HG03280 (cell line): ENCODE data around the gene ADARB2.

ENCODE experiments used
- ATAC-seq: cut with Tn5 transposase; IDR thresholded peaks from one replicate; pipeline ENCODE4 v1.9.1; 2021; ENCODE audit warnings: mild to moderate bottlenecking, moderate library complexity; ENCODE audit not compliant: unreplicated experiment

The ADARB2 gene

DNA sequence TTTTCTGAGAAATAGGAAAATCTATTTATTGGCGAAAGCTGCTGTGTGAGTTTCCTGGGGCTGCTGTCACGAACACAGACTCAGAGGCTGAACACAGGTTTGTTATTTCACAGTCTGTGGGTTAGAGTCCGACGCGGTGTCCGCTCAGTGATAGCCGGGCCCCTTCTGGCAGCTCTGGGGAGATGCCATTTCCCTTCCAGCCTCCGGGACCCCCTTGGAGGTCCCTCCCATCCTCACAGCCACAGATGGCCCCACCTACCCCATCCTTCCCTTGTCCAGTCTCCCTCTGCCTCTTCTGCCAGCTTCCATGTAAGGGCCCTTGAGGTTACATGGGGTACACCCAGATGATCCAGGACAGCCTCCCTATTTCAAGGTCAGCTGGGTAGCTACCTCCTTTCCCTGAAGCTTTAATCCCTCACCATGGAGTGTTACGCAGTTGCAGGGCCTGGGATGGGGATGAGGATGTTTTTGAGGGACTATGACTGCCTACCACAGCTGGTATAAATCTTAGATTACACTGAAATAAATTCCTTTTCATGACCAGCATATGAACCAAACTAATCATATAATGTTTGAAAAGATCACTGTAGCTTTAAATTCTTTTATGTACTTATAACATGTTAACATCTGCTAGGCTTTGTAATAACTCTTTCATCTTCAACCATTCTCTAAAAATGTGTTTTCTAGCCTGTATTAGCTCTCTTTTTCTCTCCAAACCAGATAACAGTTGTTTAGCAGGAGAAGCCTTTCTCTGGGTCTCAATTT, 582.6 kb downstream of the ADARB2 start:
- ATAC-seq, result no peak

DNA sequence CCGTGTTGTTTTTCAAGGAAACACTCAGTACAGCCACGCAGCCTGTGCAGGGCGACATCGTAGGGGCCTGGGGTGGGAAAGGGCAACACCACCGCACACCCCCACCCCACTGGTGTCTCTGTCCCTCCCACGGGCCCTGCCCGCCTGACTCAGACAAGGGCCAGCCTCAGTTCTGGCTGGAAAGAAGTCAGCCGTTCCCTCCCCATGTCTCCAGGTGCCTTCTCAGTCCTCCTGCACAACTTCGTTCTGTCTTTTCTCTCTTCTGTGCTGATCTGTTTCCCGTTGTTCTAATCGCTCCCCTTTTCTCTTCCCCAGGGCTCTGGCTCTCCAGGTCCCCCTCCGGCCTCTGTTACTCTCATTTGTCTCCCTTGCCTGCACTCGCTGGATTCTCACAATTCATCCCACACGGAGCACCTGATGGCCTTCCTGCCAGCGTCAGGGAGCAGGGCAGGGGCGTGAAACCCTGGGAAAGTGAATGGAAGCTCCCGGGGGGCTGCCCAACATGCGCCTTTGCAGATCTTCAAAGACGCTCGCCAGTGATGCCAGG, 583.4 kb downstream of the ADARB2 start:
- ATAC-seq, result no peak

DNA sequence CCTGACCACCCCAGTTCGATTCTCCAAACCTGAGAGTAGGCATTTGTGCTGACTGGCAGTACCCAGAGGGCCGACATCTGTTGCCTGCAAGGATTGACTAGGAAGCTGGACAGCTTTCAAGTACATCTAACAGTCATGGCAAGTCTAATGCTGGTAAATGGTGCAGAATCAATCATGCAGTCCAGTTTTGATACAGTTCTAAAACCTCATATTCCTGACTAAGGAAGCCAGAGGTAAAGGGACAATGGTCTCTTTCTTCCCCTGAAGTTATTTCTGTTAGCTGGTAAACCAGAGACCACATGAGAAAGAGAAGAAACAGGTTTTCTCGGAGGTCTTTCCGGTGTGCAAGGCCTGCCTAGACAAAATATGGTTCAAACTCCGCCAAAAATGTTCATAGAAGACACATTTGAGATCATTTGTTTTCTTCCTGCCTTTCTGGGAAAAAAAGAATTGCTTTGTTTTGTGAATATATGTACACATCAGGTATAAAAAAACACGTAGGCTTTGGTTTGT, 584.0 kb downstream of the ADARB2 start:
- ATAC-seq, result no peak

DNA sequence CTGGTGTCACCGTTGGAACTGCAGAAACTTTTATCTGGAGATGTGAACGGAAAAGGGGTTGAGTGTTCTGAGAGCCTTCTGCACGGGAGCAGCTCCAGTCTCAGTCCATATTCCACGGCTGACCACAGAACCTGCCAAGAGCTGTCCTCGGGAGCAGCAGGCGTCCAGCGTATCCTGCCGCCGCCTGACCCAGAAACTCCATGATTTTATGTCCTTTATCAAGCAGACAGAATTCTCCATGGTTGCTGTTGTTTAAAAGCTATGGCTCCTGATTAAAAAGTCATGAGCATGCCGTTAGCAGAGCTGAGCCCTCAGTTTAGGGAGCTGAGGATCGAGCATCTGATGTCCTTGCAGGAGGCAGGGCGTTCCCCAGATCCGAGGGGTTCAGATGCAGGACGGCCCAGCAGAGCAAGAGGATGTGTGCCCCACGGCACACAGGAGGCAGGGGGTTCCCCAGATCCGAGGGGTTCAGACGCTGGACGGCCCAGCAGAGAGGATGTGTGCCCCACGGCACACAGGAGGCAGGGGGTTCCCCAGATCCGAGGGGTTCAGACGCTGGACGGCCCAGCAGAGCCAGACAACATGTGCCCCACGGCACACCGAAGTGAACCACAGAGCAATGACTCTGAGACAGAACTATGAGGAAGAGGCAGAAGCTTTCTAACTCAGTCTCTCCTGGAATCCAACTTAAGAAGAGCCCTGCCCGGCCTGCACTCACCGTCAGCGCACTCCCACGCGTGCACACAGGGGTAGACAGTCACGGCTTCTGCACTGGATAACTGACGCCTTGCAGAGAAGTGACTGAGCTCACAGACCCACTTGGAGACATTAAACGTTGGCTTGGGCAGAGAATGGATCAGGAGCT, 584.7 kb downstream of the ADARB2 start:
- ATAC-seq, result no peak

DNA sequence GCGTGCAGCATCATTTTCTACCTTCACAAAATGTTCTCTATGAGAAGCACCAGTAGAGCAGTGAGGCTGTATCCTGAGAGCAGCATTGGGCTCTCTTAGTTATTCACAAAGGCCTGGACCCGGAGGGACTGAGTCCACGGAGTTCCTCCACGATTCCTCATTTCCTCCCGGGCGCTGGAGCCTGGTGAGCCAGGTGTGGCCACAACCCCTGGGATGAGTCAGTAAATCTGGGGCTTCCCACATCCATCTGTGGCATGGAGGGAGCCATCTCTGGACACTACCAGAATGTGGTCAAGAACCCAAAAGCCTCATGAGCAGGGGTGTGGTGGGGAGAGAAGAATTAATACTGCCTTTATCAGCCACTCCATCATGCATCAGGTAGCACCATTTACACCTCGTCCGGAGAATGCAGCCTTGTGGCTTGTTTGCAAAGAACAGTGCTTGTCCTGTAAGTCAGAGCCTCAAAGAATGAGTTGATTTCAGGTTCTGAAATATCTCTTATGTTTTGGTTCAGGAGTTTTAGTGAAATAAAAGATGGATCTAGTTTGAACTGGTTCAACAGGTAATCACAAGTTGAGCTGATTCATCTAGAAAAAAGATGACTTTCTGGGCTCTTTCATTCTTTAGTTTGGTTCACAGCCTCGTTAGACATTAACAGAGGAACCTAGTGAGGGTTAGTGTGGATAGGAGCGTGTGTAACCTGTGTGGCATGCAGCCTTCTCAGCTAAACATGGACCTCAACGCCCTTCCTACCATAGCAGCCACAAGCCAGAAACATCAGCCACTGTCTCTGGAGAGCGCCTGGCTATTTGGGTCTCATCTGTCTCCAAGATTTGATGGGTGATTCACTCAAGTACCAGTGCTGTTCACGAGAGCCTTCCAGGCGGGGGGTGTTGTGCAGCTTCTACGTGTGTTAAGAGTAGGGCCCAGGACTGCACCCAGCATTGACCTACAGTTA, 586.0 kb downstream of the ADARB2 start:
- ATAC-seq, result no peak

DNA sequence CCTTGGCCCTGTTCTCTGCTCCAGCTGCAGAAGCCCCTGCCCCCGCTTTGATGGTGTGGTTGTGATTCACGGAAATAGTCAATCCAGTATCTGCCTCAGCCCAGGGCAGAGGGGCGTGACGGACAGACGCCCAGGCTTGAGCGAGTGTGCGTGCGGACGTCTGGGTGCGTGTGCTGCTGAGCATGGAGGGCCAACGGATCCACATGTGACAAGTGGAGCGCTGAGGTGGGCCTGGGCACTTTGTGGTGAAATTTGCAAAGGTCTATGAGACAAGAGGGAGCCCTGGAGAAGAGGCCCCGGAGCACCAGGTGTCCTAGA, 586.7 kb downstream of the ADARB2 start:
- no peak for ATAC-seq

DNA sequence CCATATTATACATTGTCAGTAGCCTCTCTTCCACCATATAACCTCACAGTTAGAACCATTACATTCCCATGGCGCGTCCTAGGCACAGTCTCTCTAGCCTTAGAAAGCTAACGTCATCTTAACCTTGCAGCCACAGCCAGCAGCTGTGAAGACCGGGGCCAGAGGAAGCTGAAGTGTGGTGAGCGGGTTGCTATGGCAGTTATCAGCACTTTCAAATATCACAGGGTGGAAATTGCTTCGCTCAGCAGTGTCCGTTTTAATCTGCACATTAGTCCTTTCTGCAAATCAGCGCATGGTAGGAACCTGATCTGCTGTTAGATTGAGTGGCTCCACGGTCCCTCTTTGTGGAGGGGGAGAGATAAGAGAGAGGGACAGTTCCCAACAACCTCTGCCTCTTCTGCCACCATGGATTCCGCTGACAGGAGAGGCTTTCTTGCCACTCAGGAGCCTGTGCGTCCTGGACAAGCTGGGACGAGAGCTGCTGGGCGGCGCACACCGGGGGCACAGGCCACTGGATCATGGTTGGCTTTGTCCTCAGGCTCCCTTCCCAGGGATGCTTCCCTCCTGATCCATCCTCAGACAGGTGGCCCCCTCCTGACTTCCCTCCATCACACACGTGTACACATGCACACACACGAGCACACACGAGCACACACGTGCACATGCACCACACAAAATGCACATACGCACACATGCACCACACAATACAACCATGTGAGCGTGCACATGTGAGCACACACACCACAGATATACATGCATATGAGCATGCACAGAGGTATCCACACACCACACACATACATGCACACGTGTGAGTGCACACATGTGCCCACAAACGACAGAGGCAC, 587.3 kb downstream of the ADARB2 start:
- ATAC-seq, result no peak

DNA sequence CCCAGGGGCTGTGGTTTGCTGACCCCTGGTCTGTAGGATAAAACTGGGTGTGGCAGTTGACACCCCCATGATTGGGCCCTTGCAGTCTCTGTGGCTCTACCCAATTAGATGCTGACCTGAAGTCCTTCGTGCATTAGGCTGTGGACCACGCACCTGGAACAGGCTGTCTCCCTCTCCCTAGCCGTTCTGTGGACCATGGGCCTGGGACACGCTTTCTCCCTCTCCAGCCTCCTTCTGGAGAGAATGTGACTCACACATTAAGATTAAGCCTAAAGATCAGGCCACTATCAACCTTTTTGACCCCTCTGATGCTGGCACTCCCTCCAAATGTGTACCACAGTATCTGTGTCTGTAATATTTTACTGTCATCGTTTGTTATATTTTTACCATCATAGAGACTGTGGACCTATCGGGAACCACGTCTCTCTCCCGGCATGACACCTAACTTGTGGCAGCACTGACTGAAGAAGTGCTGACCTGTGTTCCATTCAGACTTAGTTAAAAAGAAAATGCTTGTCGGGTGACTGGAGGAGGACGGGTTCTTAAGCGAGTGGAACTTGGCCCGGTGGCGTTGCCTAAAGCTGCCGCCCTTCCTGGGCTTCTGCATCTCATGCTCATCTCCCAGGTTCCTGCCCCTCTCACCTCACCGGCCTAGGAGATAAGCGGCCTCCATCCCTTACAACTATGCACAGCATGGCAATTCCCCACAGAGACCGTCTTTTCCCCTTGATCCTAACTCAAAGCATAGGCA, 588.3 kb downstream of the ADARB2 start:
- ATAC-seq, result no peak

DNA sequence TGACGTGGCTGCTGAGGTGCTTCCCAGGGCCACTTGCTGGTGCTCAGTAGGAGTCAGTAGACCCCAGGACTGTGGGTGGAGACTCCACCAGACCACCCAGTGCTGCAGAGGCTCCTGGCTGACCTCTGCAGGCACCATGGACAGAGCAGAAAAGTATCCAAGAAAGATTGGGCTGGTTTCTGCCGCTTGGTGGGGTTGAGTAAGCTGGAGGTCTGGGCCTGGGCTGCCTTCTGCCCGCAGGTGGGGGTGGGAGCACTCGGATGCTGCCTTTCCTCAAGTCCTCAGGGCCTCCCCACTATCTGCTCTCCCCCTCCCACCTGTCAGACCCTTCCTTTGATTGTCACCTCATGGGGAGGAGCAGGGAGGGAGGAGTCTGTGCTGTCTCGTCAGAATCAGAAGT, 589.5 kb downstream of the ADARB2 start:
- ATAC-seq, result no peak

DNA sequence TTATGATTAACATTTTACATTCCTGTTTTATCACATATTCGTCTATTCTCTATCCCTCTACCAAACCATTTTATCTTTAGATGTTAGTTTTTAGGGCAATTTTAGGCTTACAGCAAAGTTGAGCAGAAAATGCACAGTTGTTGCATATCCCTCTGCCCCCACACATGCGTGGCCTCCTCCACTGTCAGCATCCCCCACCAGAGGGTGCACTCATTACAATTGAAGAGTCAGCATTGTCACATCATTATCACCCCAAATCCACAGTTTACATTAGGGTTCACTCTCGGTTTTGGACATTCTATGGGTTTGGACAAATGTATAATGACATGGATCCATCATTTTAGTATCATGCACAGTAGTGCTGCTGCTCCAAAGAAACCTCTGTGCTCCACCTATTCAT, 594.7 kb downstream of the ADARB2 start:
- no peak for ATAC-seq

DNA sequence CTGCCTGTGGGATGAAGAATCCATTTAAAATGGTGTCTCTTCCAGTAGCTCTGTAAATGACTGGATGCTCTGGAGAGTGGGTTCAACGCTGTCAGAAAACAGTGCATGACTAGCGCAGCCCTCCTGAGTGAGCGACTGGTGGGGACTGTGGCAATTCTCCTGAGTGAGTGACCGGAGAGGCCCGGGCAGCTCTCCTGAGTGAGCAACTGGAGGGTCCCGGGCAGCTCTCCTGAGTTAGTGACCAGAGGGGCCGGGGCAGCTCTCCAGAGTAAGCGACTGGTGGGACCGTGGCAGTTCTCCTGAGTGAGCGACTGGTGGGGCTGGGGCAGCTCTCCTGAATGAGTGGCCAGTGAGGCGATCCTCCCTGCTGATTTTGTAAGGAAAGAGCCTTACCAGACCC, 595.6 kb downstream of the ADARB2 start:
- ATAC-seq, result no peak

DNA sequence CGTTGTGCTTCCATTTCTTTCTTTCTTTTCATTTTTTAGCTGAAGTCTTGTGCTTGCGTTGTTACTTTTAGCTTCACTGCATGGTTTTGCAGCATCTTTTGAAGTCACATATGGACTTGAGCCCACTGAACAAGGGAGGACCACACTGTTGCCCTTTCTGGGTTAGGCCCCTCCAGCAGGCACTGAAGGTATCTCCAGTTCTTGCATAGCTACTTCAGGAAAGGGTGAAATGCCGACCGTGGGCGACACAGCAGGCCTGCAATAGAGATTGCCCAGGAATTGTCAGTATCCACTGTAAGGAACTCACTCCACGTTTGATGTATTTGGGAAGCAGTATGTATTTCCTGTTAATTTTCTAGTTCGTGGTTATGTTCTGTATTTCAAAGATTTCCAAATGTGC, 596.1 kb downstream of the ADARB2 start:
- no peak for ATAC-seq

DNA sequence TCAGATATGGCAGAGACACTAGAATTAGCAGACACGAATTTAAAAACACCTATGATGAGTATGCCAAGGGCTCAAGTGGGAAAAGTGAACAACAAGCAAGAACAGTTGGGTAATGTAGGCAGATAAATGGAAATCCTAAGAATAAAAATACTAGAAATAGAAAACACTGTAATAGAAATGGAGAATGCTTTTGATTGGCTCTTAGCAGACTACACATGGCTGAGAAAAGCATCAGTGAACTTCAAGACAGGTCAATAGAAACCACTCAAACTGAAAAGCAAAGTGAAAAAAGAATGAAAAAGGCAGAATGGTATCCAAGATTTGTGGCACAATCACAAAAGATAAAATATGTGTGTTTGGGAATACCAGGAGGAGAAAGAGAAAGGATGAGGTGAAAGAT, 598.8 kb downstream of the ADARB2 start:
- no peak for ATAC-seq

DNA sequence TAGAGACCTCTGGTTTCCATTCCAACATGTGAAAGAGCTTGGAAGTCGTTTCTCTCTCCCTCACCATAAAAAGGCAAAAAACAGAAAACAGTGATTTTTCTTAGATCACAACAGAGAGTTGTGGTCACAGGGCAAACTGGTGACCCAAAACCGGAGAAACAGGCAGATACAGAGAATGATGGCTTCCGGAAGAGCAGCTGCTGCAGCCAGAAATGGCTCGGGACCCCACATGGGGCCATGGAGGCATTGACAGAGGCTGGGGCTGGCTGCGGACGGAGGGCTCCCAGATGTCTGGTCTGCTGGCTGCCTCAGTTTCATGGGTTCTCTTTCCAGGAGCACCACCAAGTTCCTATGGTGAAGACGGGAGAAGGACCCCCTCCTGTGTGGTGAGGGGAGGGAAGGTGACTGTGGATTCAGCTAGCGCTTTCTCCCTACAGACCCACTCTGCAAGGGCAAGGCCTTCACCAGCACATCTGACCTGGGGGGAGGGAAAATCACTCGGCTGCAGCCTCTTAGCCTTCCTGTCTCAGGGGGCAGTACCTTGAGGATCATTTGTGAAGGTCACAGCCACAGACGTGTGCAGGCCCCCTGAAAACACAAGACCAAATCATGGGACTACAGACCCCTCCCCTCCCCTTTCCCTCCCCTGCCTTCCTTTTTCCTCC, 599.7 kb downstream of the ADARB2 start:
- ATAC-seq, result no peak

DNA sequence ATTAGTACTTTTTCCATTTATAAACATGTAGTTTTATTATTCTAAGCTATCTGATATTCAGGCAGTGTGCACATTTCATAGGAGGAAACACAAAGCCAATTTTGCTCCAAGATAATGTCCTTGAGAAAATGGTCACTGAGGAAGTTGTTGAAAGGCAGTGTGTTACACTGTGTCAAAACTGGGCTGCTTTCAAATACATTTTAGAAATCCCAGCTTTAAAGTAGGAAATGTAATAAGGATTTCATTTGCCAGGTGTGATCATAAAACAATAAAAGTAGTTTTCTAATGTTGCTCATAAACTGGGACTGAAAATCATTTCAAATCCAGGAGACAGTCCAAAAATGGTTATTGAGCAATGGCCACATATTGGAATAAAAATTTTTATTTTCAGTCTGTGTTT, 601.1 kb downstream of the ADARB2 start:
- ATAC-seq, result no peak

DNA sequence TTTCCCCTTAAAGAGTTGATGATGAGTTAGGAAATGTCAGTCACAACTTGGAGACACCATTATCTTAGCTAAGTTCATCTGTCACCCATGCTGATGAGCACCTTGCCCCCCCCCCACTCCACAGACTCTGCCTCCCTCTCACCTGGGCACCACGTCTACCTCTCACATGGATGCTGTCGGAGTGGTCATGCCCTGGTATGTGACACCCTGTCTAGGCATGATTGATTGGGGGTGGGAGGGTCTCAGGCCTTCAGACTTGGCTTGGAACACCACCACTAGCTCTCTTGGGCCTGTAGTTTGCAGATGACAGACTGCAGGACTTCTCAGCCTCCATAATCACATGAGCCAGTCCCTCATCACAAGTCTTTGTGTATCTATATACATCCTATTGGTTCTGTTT, 603.2 kb downstream of the ADARB2 start:
- ATAC-seq, result no peak

DNA sequence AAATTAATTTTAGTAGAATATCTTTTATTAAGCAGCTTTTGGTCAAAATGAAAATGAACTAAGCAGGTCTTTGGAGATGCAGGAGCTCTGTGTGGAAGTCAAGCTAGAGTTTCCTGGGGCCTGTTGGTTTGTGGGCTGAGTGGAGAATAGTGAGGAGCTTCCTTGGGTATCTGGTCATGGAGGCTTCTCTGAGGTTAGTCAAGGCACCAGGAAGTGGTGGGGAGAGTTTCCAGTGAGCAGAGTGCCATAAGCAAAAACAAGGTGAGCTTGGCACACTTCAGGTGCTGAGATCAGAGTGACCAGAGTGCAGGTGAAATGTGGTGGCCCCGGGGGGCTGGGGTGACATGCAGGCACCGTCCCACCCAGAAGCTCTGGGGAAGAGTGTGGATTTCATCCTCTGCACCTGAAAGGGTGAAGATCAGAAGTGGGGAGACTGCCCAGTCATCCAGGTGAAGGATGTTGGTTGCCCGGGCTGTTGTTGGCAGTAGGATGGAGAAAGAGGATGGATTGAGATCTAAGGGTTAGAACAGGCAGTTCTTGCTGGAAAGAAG, 603.8 kb downstream of the ADARB2 start:
- ATAC-seq, result no peak

DNA sequence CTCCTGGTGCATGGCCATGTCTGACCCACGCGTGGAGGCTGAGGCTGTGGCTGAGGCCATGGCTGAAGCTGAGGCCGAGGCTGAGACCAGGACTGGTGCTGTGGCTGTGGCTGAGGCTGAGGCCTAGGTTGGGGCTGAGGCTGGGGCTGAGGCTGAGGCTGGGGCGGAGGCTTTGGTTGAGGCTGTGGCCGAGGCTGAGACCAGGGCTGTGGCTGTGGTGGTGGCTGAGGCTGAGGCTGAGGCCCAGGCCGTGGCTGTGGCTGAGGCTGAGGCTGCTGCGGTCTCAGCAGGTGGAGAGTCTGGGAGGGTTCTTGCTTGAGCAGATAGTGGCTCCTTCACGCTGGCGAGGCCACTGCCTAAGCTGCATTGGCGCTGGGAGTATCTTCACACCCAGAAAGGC, 604.7 kb downstream of the ADARB2 start:
- ATAC-seq, result no peak
